GM12878 (cell line): Measurements from ENCODE around the gene HIP1. TPM values are rescaled to one million over a fixed set of nuclear protein-coding genes. Genes with fewer than 3 reads are reported as not detected.
"Not testable (repeated sequence)": the region's sequence is repeated elsewhere in the genome, so short reads cannot be mapped to it uniquely, and the experiment has no call there.

Experiments
- ATAC-seq: fragments of 200-7000 bp; cut with Tn5 transposase; 3 replicates; pipeline ENCODE4 v1.9.1; 2020; ENCODE audit warnings: mild to moderate bottlenecking, moderate library complexity
- BruUV-seq: library from RNA; stranded (reverse); fragments of 400-500 nt; replicated peaks from 2 replicates; lab custom pipeline; 2021; lab: Mats Ljungman, UMichigan
- CTCF ChIA-PET: fragments of 300-600 bp; sonication (Branson Sonifier 250); formaldehyde crosslinking; extraction: SDS; loops from one replicate; lab custom pipeline; 2021; ENCODE audit warnings: inconsistent platforms; lab: Yijun Ruan, JAX
- POLR2A ChIA-PET: fragments of 350-600 bp; formaldehyde crosslinking; extraction: SDS; loops from one replicate; lab custom pipeline; 2021; ENCODE audit warnings: inconsistent platforms; lab: Charles Lee
- RAD21 ChIA-PET: fragments of 300-600 bp; sonication (Branson Sonifier 250); formaldehyde crosslinking; loops from one replicate; lab custom pipeline; 2023; ENCODE audit warnings: antibody characterized with exemption; ENCODE audit not compliant: unreplicated experiment; lab: Charles Lee
- SMC1A ChIA-PET: fragments of 300-600 bp; sonication (Branson Sonifier 250); formaldehyde crosslinking; loops from one replicate; lab custom pipeline; 2023; ENCODE audit not compliant: unreplicated experiment, uncharacterized antibody; lab: Charles Lee
- DNase-seq: peaks from one replicate; pipeline ENCODE4 v3.0.0-alpha.2; 2011; ENCODE audit warnings: low read depth, low spot score
- FAIRE-seq: peaks from 3 replicates; lab custom pipeline; 2011; peaks lifted over from hg19 to GRCh38; lab: Jason Lieb, UNC
- H2AFZ ChIP-seq: 2 replicates; pipeline ENCODE4 v1.6.0; 2011; ENCODE audit warnings: low read depth, low read length, control low read depth; ENCODE audit not compliant: control insufficient read depth
- H3K27ac ChIP-seq: 2 replicates; pipeline ENCODE4 v1.5.1; 2011; ENCODE audit warnings: control low read depth; ENCODE audit not compliant: control insufficient read depth, insufficient read depth
- H3K27me3 ChIP-seq, 2 experiments: replicated peaks in 1 of 2; 2 replicates each; pipeline versions ENCODE4 v1.6.0 to v1.6.1; 2011; ENCODE audit warnings: low read length in 1 of 2; ENCODE audit not compliant: control insufficient read depth in 2 of 2, insufficient read depth in 2 of 2
- H3K36me3 ChIP-seq, 2 experiments: 2 replicates each; pipeline ENCODE4 v1.5.1; 2011; ENCODE audit warnings: low read length in 1 of 2; ENCODE audit not compliant: control insufficient read depth in 2 of 2, insufficient read depth in 2 of 2
- H3K4me1 ChIP-seq: 2 replicates; pipeline ENCODE4 v1.6.1; 2011; ENCODE audit warnings: mild to moderate bottlenecking, low read length, moderate library complexity, mixed read lengths; ENCODE audit not compliant: control insufficient read depth, insufficient read depth
- H3K4me2 ChIP-seq: 2 replicates; pipeline ENCODE4 v1.6.0; 2011; ENCODE audit warnings: control low read depth; ENCODE audit not compliant: control insufficient read depth, insufficient read depth
- H3K4me3 ChIP-seq: fragments of 200-600 bp; sonication (generic); 2 replicates; pipeline ENCODE4 v1.5.1; 2016
- H3K79me2 ChIP-seq: 2 replicates; pipeline ENCODE4 v1.6.0; 2011; ENCODE audit warnings: low read length; ENCODE audit not compliant: control insufficient read depth, insufficient read depth
- H3K9ac ChIP-seq: 2 replicates; pipeline ENCODE4 v1.8.0; 2011; ENCODE audit warnings: low read length, control low read depth, mixed read lengths; ENCODE audit not compliant: control insufficient read depth, insufficient read depth
- H3K9me3 ChIP-seq: replicated peaks from 3 replicates; pipeline ENCODE4 v1.5.1; 2011; ENCODE audit warnings: mild to moderate bottlenecking, low read length; ENCODE audit not compliant: control insufficient read depth, insufficient read depth
- H4K20me1 ChIP-seq: 2 replicates; pipeline ENCODE4 v1.6.0; 2011; ENCODE audit not compliant: control insufficient read depth, insufficient read depth
- EGR1 ChIP-seq, 2 experiments: IDR thresholded peaks; 1 replicate in 1 of 2; 2 replicates in 1 of 2; pipeline ENCODE4 v1.6.1; 2011 to 2012; ENCODE audit warnings: low read depth in 2 of 2, low read length in 2 of 2, borderline replicate concordance in 1 of 2, mild to moderate bottlenecking in 1 of 2, moderate library complexity in 1 of 2
- FOXK2 ChIP-seq: fragments of 450-650 bp; IDR thresholded peaks from 2 replicates; pipeline ENCODE4 v1.6.1; 2017; ENCODE audit warnings: mild to moderate bottlenecking, moderate library complexity
- NR2C1 ChIP-seq: fragments of 450-650 bp; IDR thresholded peaks from 2 replicates; pipeline ENCODE4 v1.6.1; 2017; ENCODE audit warnings: antibody characterized with exemption, mild to moderate bottlenecking, moderate library complexity
- PAX5 ChIP-seq: IDR thresholded peaks from 2 replicates; pipeline ENCODE4 v1.6.1; 2011; ENCODE audit warnings: low read depth, low read length, borderline replicate concordance
- RBBP5 ChIP-seq: fragments of 200-600 bp; sonication (generic); conservative IDR thresholded peaks from 2 replicates; pipeline ENCODE4 v1.6.1; 2016
- RFX5 ChIP-seq: IDR thresholded peaks from 2 replicates; pipeline ENCODE4 v1.6.1; 2011; ENCODE audit warnings: low read depth, low read length, improper control_type of control experiment
- SRF ChIP-seq, 2 experiments: IDR thresholded peaks; 2 replicates each; pipeline ENCODE4 v1.6.1; 2011; ENCODE audit warnings: low read depth in 2 of 2, low read length in 2 of 2, mild to moderate bottlenecking in 1 of 2, moderate library complexity in 1 of 2
- TBL1XR1 ChIP-seq: IDR thresholded peaks from 2 replicates; pipeline ENCODE4 v1.6.1; 2012; ENCODE audit warnings: low read depth, low read length, improper control_type of control experiment
- ZNF207 ChIP-seq: fragments of 450-650 bp; IDR thresholded peaks from 2 replicates; pipeline ENCODE4 v1.6.1; 2014; ENCODE audit warnings: antibody characterized with exemption, mild to moderate bottlenecking, borderline replicate concordance
- ZNF687 ChIP-seq: fragments of 450-650 bp; IDR thresholded peaks from 2 replicates; pipeline ENCODE4 v1.6.1; 2017; ENCODE audit warnings: mild to moderate bottlenecking, moderate library complexity
- ZZZ3 ChIP-seq: IDR thresholded peaks from 2 replicates; pipeline ENCODE4 v1.6.1; 2011; ENCODE audit warnings: low read depth; ENCODE audit not compliant: control insufficient read depth, insufficient read length
- WGBS: methylation state at CpG from one replicate; pipeline ENCODE4 v1.1.6; 2016; ENCODE audit warnings: low lambda C conversion rate; ENCODE audit not compliant: insufficient replicate concordance, insufficient coverage; ENCODE audit errors: missing lambda C conversion rate; 5-methylcytosine and 5-hydroxymethylcytosine counted together
- in situ Hi-C: fragments of 300-500 bp; cut with MboI; formaldehyde crosslinking; loops from 9 replicates; pipeline ENCODE4 v1.14.3; 2018; ENCODE audit warnings: mixed read lengths
- intact Hi-C: fragments of 100-400 bp; cut with micrococcal nuclease; formaldehyde crosslinking; loops from one replicate; pipeline ENCODE4 v1.14.2; 2022; ENCODE audit not compliant: unreplicated experiment
- polyA plus RNA-seq, 11 experiments: library from polyadenylated mRNA; depleted of rRNA in 4 of 11; unstranded in 6 of 11; stranded (reverse) in 5 of 11; fragments of >200 nt; fragmentation: Nextera tagmentation in 4 of 11; fragmentation: Illumina TruSeq in 1 of 11; extraction: Ambion mirVana in 4 of 11; extraction: Trizol in 1 of 11; gene quantifications; 1 replicate in 1 of 11; 2 replicates in 10 of 11; pipeline versions ENCODE4 v1.2.1 to v1.2.3, GENCODE V29; 2011 to 2016; ENCODE audit warnings: inconsistent platforms in 2 of 11, missing spikeins in 2 of 11, low read depth in 1 of 11
- total RNA-seq, 4 experiments: library from RNA; depleted of rRNA in 3 of 4; stranded (reverse); fragments of >200 nt in 3 of 4; fragmentation: Illumina TruSeq in 1 of 4; extraction: Trizol in 1 of 4; gene quantifications; 2 replicates each; pipeline versions ENCODE4 v1.2.1 to v1.2.3, GENCODE V29; 2013 to 2021

The HIP1 gene
- total and polyA plus RNA-seq, 10 of the 15 experiments (the other 5 are each of a cell fraction or from before 2014, with no cell fraction given) = 1.2 to 9.7 (median 3.2) TPM

- Histone ChIP-seq H3K4me3 (no peak overlapping the region), H3K9me3 (no peaks in the 10 kb centered on the region), H3K27ac (no peak overlapping the region), H4K20me1 (no peaks in the 10 kb centered on the region)
- TF ChIP-seq ZNF207 = no peak
- no peak for TF ChIP-seq NR2C1
- no peak for TF ChIP-seq RBBP5
- no peak for TF ChIP-seq ZZZ3
- no peak for TF ChIP-seq FOXK2
- no peak for TF ChIP-seq SRF (IDR thresholded peaks at IDR 0.05; ENCODE audit: low read depth in 2 of 2, low read length in 2 of 2)
- no peak for TF ChIP-seq ZNF687
- no peak for TF ChIP-seq PAX5
- TF ChIP-seq EGR1 (IDR thresholded peaks at IDR 0.05; ENCODE audit: borderline replicate concordance in 1 of 2, low read depth in 2 of 2, low read length in 2 of 2) = no peak
- TF ChIP-seq TBL1XR1 = no peak
- no peak for TF ChIP-seq RFX5
- TF ChIP-seq, all 136 proteins: peak for 0
- FAIRE-seq (no peak), DNase-seq (no peak), ATAC-seq (no peak)
- no TSS peak for BruUV-seq
- ChIA-PET CTCF (interaction anchor here (0.6 kb wide), 1 partner anchor 23 kb away, joined by 3 read pairs; no protein-coding TSS in a partner anchor), SMC1A (no interaction called here), POLR2A (no interaction called here), RAD21 (no interaction called here)
- no peak overlapping the region for H2AFZ ChIP-seq
- H3K27me3 ChIP-seq = no peaks in the 10 kb centered on the region
- H3K9ac ChIP-seq = no peak overlapping the region
- 97% methylated on average over 4 of the region's 4 CpGs for WGBS
- no peaks in the 10 kb centered on the region for H3K36me3 ChIP-seq
- peaks cover 15% of the 10 kb centered on the region for H3K4me1 ChIP-seq
- in situ Hi-C loops = no loop called here
- no peaks in the 10 kb centered on the region for H3K79me2 ChIP-seq
- intact Hi-C loops = loop anchor here (10.0 kb wide), 1 partner anchor 71 kb away; no protein-coding TSS in a partner anchor
- H3K4me2 ChIP-seq = no peak overlapping the region
Observed at GRCh38 chr7:75595766-75596165, 143.0 kb downstream of the HIP1 start.

GRCh38 chr7:75593500-75594184 is 145.1 kb downstream of the HIP1 start:
- H3K36me3 ChIP-seq, H3K27ac ChIP-seq, H2AFZ ChIP-seq, H4K20me1 ChIP-seq, FAIRE-seq, SMC1A ChIA-PET, DNase-seq, ATAC-seq, H3K27me3 ChIP-seq, H3K79me2 ChIP-seq, H3K9me3 ChIP-seq, in situ Hi-C loops, BruUV-seq, H3K4me3 ChIP-seq, CTCF ChIA-PET, RAD21 ChIA-PET, H3K4me2 ChIP-seq, POLR2A ChIA-PET, H3K9ac ChIP-seq: not testable (repeated sequence)
- intact Hi-C loops = loop anchor here (10.0 kb wide), 1 partner anchor 69 kb away; no protein-coding TSS in a partner anchor
- H3K4me1 ChIP-seq = peaks cover 15% of the 10 kb centered on the region
- 93% methylated on average over 12 of the region's 12 CpGs for WGBS
